WTC11 (cell line): ENCODE measurements around the gene PPEF1. TPM values are rescaled to one million over a fixed set of nuclear protein-coding genes. Genes with fewer than 3 reads are reported as not detected.

Experiments used
- ATAC-seq: fragments of 200-7000 bp; cut with Tn5 transposase; 2 replicates; pipeline ENCODE4 v1.10.0; 2021; ENCODE audit warnings: mild to moderate bottlenecking, moderate library complexity
- CTCF ChIA-PET: fragments of 300-600 bp; sonication (Branson Sonifier 250); formaldehyde crosslinking; loops from one replicate; lab custom pipeline; 2021; ENCODE audit warnings: antibody characterized with exemption; lab: Charles Lee
- POLR2A ChIA-PET: fragments of 350-600 bp; sonication (Branson Sonifier 250); formaldehyde crosslinking; loops from one replicate; lab custom pipeline; 2021; ENCODE audit warnings: antibody characterized with exemption; lab: Charles Lee
- DNase-seq: peaks from one replicate; pipeline ENCODE4 v3.0.0; 2021; ENCODE audit warnings: low spot score
- H3K27ac Mint-ChIP-seq: 2 replicates; pipeline ENCODE4 v1.8.0; 2021; ENCODE audit warnings: mixed read lengths
- H3K27me3 Mint-ChIP-seq: 2 replicates; pipeline ENCODE4 v1.8.0; 2021; ENCODE audit warnings: low read depth, mild to moderate bottlenecking, moderate library complexity, mixed read lengths
- H3K36me3 Mint-ChIP-seq: 2 replicates; pipeline ENCODE4 v1.8.0; 2021; ENCODE audit warnings: mixed read lengths
- H3K4me1 Mint-ChIP-seq: 2 replicates; pipeline ENCODE4 v1.8.0; 2022; ENCODE audit warnings: mixed read lengths
- H3K4me3 Mint-ChIP-seq: 2 replicates; pipeline ENCODE4 v1.8.0; 2021; ENCODE audit warnings: mild to moderate bottlenecking, moderate library complexity, mixed read lengths
- H3K9me3 Mint-ChIP-seq: 2 replicates; pipeline ENCODE4 v1.8.0; 2021; ENCODE audit warnings: mixed read lengths
- ESRRA ChIP-seq: sonication (generic); formaldehyde crosslinking; IDR thresholded peaks from 2 replicates; pipeline ENCODE4 v1.8.1; 2022; ENCODE audit warnings: mild to moderate bottlenecking, missing genetic modification reagents, borderline replicate concordance
- HMGA2 ChIP-seq: fragments of 250-450 bp; sonication (Bioruptor Pico); IDR thresholded peaks from 2 replicates; pipeline ENCODE4 v1.4.0; 2021; ENCODE audit warnings: mild to moderate bottlenecking, moderate library complexity
- KAT7 ChIP-seq: sonication (generic); formaldehyde crosslinking; IDR thresholded peaks from 2 replicates; pipeline ENCODE4 v1.8.1; 2023; ENCODE audit warnings: missing genetic modification reagents, mild to moderate bottlenecking, borderline replicate concordance
- MXD4 ChIP-seq: fragments of 250-450 bp; sonication (Bioruptor Pico); IDR thresholded peaks from 2 replicates; pipeline ENCODE4 v1.8.0; 2021; ENCODE audit warnings: mild to moderate bottlenecking, moderate library complexity, borderline replicate concordance
- MYBL2 ChIP-seq: sonication (generic); formaldehyde crosslinking; IDR thresholded peaks from 2 replicates; pipeline ENCODE4 v1.8.1; 2023; ENCODE audit warnings: mild to moderate bottlenecking, moderate library complexity, missing genetic modification reagents
- NR1H2 ChIP-seq: sonication (generic); formaldehyde crosslinking; IDR thresholded peaks from 2 replicates; pipeline ENCODE4 v1.9.0; 2021; ENCODE audit warnings: mild to moderate bottlenecking, moderate library complexity, missing genetic modification reagents
- NR3C1 ChIP-seq: sonication (generic); formaldehyde crosslinking; conservative IDR thresholded peaks from 2 replicates; pipeline ENCODE4 v1.8.1; 2023; ENCODE audit warnings: low read depth, mild to moderate bottlenecking, missing genetic modification reagents
- PRRX2 ChIP-seq: fragments of 250-450 bp; sonication (Bioruptor Pico); IDR thresholded peaks from 2 replicates; pipeline ENCODE4 v1.8.0; 2021; ENCODE audit warnings: mild to moderate bottlenecking
- RELA ChIP-seq: sonication (generic); formaldehyde crosslinking; IDR thresholded peaks from 2 replicates; pipeline ENCODE4 v1.8.1; 2022; ENCODE audit warnings: missing genetic modification reagents, mild to moderate bottlenecking, borderline replicate concordance
- SMAD4 ChIP-seq: sonication (generic); formaldehyde crosslinking; IDR thresholded peaks from 2 replicates; pipeline ENCODE4 v1.8.0; 2022; ENCODE audit warnings: mild to moderate bottlenecking, missing genetic modification reagents
- ZNF121 ChIP-seq: sonication (generic); formaldehyde crosslinking; IDR thresholded peaks from 2 replicates; pipeline ENCODE4 v1.8.0; 2023; ENCODE audit warnings: missing genetic modification reagents
- ZNF396 ChIP-seq: fragments of 250-450 bp; sonication (Bioruptor Pico); IDR thresholded peaks from 2 replicates; pipeline ENCODE4 v1.8.0; 2021; ENCODE audit warnings: mild to moderate bottlenecking, moderate library complexity, borderline replicate concordance
- ZNF423 ChIP-seq: fragments of 250-450 bp; sonication (Bioruptor Pico); IDR thresholded peaks from 2 replicates; pipeline ENCODE4 v2.1.2; 2022; ENCODE audit warnings: mild to moderate bottlenecking, moderate library complexity
- total RNA-seq: library from RNA; stranded (reverse); gene quantifications from 3 replicates; pipeline ENCODE4 v1.2.3, GENCODE V29; 2021
- TF ChIP-seq, protein P1 (sequence below): sonication (generic); formaldehyde crosslinking; IDR thresholded peaks from 2 replicates; pipeline ENCODE4 v1.8.0; 2022; ENCODE audit warnings: mild to moderate bottlenecking, missing genetic modification reagents
- TF ChIP-seq, protein P2 (sequence below): sonication (generic); formaldehyde crosslinking; conservative IDR thresholded peaks from 2 replicates; pipeline ENCODE4 v1.8.1; 2023; ENCODE audit warnings: mild to moderate bottlenecking, low read depth, missing genetic modification reagents, moderate library complexity
- TF ChIP-seq, protein P3 (sequence below): sonication (generic); formaldehyde crosslinking; conservative IDR thresholded peaks from 2 replicates; pipeline ENCODE4 v1.8.1; 2022; ENCODE audit warnings: mild to moderate bottlenecking, missing genetic modification reagents

The PPEF1 gene
- total RNA-seq, 1 experiment from 2014 or later = 0.31 TPM

DNA sequence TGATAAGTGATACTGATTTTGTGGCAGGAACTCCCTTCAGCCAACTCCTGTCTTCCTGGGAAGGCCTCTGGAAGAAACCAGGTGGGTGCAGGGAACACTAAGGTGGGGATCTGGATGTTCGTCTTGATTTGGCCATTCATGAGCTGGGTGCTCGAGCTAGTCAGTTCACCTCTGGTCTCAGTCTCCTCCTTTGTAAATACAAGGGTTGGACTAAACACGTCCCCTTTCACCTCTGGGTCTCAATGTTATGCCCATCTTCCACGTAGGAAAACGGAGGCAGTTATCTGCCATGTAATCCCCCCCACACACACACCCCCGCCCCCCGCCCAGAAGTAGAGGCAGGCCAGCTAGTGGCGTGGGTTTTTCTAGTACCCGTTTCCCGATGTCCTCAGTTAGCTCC, 31.4 kb upstream of the PPEF1 start:
- no peak for ATAC-seq
- POLR2A ChIA-PET = interaction anchor here (1.4 kb wide), 1 partner anchor 251 kb away, joined by 3 read pairs; no protein-coding TSS in a partner anchor
- DNase-seq = no peak
- Mint-ChIP-seq H3K4me1 (peaks cover 11% of the 10 kb centered on the region), H3K36me3 (no peaks in the 10 kb centered on the region), H3K27me3 (no peaks in the 10 kb centered on the region), H3K27ac (no peak overlapping the region), H3K9me3 (no peaks in the 10 kb centered on the region), H3K4me3 (peak overlapping the region; percentile 47)
- CTCF ChIA-PET = interaction anchor here (0.6 to 1.7 kb wide), 18 partner anchors 9 to 289 kb away, joined by 3 to 13 read pairs (median 3); partner anchors contain the start of gene CDKL5
- TF ChIP-seq NR3C1 (CRISPR knock-in tag) = no peak
- TF ChIP-seq HMGA2 (CRISPR knock-in tag) = no peak
- TF ChIP-seq, protein P1, sequence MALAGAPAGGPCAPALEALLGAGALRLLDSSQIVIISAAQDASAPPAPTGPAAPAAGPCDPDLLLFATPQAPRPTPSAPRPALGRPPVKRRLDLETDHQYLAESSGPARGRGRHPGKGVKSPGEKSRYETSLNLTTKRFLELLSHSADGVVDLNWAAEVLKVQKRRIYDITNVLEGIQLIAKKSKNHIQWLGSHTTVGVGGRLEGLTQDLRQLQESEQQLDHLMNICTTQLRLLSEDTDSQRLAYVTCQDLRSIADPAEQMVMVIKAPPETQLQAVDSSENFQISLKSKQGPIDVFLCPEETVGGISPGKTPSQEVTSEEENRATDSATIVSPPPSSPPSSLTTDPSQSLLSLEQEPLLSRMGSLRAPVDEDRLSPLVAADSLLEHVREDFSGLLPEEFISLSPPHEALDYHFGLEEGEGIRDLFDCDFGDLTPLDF (CRISPR knock-in tag) = no peak
- TF ChIP-seq PRRX2 (CRISPR knock-in tag) = no peak
- TF ChIP-seq, protein P2, sequence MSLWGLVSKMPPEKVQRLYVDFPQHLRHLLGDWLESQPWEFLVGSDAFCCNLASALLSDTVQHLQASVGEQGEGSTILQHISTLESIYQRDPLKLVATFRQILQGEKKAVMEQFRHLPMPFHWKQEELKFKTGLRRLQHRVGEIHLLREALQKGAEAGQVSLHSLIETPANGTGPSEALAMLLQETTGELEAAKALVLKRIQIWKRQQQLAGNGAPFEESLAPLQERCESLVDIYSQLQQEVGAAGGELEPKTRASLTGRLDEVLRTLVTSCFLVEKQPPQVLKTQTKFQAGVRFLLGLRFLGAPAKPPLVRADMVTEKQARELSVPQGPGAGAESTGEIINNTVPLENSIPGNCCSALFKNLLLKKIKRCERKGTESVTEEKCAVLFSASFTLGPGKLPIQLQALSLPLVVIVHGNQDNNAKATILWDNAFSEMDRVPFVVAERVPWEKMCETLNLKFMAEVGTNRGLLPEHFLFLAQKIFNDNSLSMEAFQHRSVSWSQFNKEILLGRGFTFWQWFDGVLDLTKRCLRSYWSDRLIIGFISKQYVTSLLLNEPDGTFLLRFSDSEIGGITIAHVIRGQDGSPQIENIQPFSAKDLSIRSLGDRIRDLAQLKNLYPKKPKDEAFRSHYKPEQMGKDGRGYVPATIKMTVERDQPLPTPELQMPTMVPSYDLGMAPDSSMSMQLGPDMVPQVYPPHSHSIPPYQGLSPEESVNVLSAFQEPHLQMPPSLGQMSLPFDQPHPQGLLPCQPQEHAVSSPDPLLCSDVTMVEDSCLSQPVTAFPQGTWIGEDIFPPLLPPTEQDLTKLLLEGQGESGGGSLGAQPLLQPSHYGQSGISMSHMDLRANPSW (CRISPR knock-in tag) = no peak
- no peak for TF ChIP-seq ZNF423 (CRISPR knock-in tag)

DNA sequence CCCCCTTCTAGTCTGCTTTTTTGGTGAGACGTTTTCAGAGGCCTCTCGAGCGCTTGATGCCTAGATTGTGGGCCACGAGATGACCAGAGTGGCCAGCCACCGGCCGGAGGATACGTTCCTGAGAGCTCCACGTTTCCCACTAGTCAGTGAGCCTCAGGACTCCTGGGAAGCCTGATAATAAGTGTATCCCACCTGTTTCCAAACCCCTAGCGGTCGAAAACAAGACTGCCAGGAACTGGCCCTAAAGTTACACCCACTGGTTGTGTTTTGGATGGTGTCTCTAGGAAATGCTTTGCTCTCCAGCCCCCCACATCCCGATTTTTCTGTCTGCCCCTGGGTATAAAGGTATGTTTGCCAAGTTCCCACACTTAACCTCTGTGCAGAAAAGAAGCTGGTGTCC, 31.0 kb upstream of the PPEF1 start:
- ATAC-seq (peak; percentile 35), DNase-seq (peak; percentile 39)
- Mint-ChIP-seq H3K4me1 (peaks cover 11% of the 10 kb centered on the region), H3K27ac (no peak overlapping the region), H3K27me3 (no peaks in the 10 kb centered on the region), H3K9me3 (no peaks in the 10 kb centered on the region), H3K36me3 (no peaks in the 10 kb centered on the region), H3K4me3 (peak overlapping the region; percentile 47; the same call in 1 of the 2 replicates)
- no peak for TF ChIP-seq ZNF121 (CRISPR knock-in tag)
- TF ChIP-seq, protein P3, sequence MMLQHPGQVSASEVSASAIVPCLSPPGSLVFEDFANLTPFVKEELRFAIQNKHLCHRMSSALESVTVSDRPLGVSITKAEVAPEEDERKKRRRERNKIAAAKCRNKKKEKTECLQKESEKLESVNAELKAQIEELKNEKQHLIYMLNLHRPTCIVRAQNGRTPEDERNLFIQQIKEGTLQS (CRISPR knock-in tag) = no peak
- no peak for TF ChIP-seq SMAD4 (CRISPR knock-in tag)
- no peak for TF ChIP-seq ESRRA (CRISPR knock-in tag)
- TF ChIP-seq ZNF396 (CRISPR knock-in tag) = no peak
- CTCF ChIA-PET = interaction anchor here (0.6 to 1.7 kb wide), 18 partner anchors 9 to 289 kb away, joined by 3 to 13 read pairs (median 3); partner anchors contain the start of gene CDKL5
- POLR2A ChIA-PET = interaction anchor here (1.4 kb wide), 1 partner anchor 252 kb away, joined by 3 read pairs; no protein-coding TSS in a partner anchor

DNA sequence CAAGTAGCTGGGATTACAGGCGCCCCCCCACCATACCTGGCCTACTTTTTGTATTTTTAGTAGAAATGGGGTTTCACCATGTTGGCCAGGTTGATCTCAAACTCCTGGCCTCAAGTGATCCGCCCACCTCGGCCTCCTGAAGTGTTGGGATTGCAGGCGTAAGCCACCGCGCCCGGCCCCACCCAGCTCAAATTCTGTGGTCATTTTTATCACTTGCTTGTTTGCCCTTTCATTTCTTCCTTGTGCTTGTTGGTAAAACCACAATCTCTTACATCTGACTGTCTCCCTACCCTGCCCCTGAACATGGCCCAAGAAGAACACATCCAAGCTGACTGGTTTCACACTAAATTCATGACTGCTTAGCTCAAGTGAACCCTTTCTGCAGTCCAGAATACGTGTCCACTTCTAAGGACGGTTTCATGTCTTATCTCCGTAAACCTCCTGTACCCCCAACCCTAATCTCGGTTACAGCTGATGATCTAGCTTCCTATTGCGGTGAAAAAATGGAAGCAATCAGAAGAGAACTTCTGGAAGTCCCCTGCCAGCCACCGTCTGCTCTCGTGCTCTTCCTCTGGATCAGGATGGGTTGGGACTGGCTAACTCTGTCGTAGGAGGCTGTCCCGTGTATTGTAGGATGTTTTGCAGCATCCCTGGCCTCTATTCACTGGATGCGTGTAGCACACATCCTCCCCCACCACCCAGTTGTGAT, 30.1 kb upstream of the PPEF1 start:
- Mint-ChIP-seq H3K4me3 (no peak overlapping the region), H3K36me3 (no peaks in the 10 kb centered on the region), H3K27me3 (no peaks in the 10 kb centered on the region), H3K27ac (no peak overlapping the region), H3K4me1 (peaks cover 11% of the 10 kb centered on the region), H3K9me3 (no peaks in the 10 kb centered on the region)
- CTCF ChIA-PET = interaction anchor here (0.6 to 1.7 kb wide), 6 partner anchors 176 to 657 kb away, joined by 3 to 13 read pairs (median 4); partner anchors contain the start of gene CDKL5
- POLR2A ChIA-PET = interaction anchor here (1.4 kb wide), 1 partner anchor 253 kb away, joined by 3 read pairs; no protein-coding TSS in a partner anchor
- ATAC-seq = no peak
- TF ChIP-seq MXD4 (CRISPR knock-in tag) (no peak), MYBL2 (CRISPR knock-in tag) (no peak), RELA (CRISPR knock-in tag) (no peak), NR1H2 (CRISPR knock-in tag) (no peak), KAT7 (CRISPR knock-in tag) (no peak)
- no peak for DNase-seq
